H1 (cell line): Measurements from ENCODE around the gene SERHL2.

ENCODE experiments used
- CTCF ChIP-seq, 3 experiments: IDR thresholded peaks; 1 replicate in 2 of 3; 2 replicates in 1 of 3; pipeline versions ENCODE4 v1.5.1 to v1.6.1; 2011; ENCODE audit warnings: low read length in 3 of 3, mild to moderate bottlenecking in 3 of 3, inconsistent platforms in 2 of 3, low read depth in 1 of 3, moderate library complexity in 1 of 3; ENCODE audit not compliant: insufficient read depth in 1 of 3; ENCODE audit errors: control extremely low read depth in 1 of 3
- EGR1 ChIP-seq: IDR thresholded peaks from 2 replicates; pipeline ENCODE4 v1.6.1; 2011; ENCODE audit warnings: low read depth, low read length, borderline replicate concordance
- FOSL1 ChIP-seq: IDR thresholded peaks from 2 replicates; pipeline ENCODE4 v1.6.1; 2011; ENCODE audit warnings: mild to moderate bottlenecking, low read depth, low read length, moderate library complexity; ENCODE audit not compliant: insufficient read depth
- HDAC2 ChIP-seq, 2 experiments: fragments of 300-600 bp in 1 of 2; sonication (generic) in 1 of 2; IDR thresholded peaks; 2 replicates each; pipeline ENCODE4 v1.6.1; 2011 to 2012; ENCODE audit warnings: low read depth in 2 of 2, low read length in 2 of 2, mild to moderate bottlenecking in 2 of 2, moderate library complexity in 2 of 2, borderline replicate concordance in 1 of 2, inconsistent platforms in 1 of 2
- JUN ChIP-seq: IDR thresholded peaks from 2 replicates; pipeline ENCODE4 v1.6.1; 2011; ENCODE audit warnings: low read depth, mild to moderate bottlenecking, improper control_type of control experiment, low read length
- JUND ChIP-seq: IDR thresholded peaks from 2 replicates; pipeline ENCODE4 v1.6.1; 2011; ENCODE audit warnings: mild to moderate bottlenecking, improper control_type of control experiment, low read length
- POU5F1 ChIP-seq: IDR thresholded peaks from 2 replicates; pipeline ENCODE4 v1.6.1; 2011; ENCODE audit warnings: low read depth, mild to moderate bottlenecking, low read length, moderate library complexity
- TAF1 ChIP-seq: IDR thresholded peaks from 2 replicates; pipeline ENCODE4 v1.6.1; 2011; ENCODE audit warnings: mild to moderate bottlenecking, low read depth, low read length

- TF ChIP-seq CTCF (IDR thresholded peaks at IDR 0.05; ENCODE audit: control extremely low read depth in 1 of 3, insufficient read depth in 1 of 3, low read depth in 1 of 3, low read length in 3 of 3) (peak in 1 of 3 experiments; percentile 32; a peak in 1 of 4 replicates), TAF1 (peak; percentile 93), FOSL1 (no peak), POU5F1 (no peak), JUN (no peak), EGR1 (no peak), HDAC2 (IDR thresholded peaks at IDR 0.05; ENCODE audit: borderline replicate concordance in 1 of 2, low read depth in 2 of 2, low read length in 2 of 2) (no peak), JUND (no peak)
Measured at GRCh38 chr22:42614312-42615091, 60.7 kb downstream of the SERHL2 start, which contains the start of gene POLDIP3.
